ENCODE data around the gene NMRK2. TPM values are rescaled to one million over a fixed set of nuclear protein-coding genes. Genes with fewer than 3 reads are reported as not detected.

Gene NMRK2
- total RNA-seq, 1 experiment from 2014 or later, result not detected

- no peaks in the 10 kb centered on the region for H3K4me1 Mint-ChIP-seq (ENCODE audit: low read depth, unreplicated experiment)
- CTCF ChIA-PET, result no interaction called here
- no peaks in the 10 kb centered on the region for H3K27me3 Mint-ChIP-seq (ENCODE audit: unreplicated experiment)
- H3K9me3 Mint-ChIP-seq (ENCODE audit: low read depth, unreplicated experiment), result no peaks in the 10 kb centered on the region
- no peak for DNase-seq
- H3K36me3 Mint-ChIP-seq (ENCODE audit: insufficient read depth, unreplicated experiment), result peaks cover 45% of the 10 kb centered on the region
- H3K4me3 Mint-ChIP-seq (ENCODE audit: low read depth, unreplicated experiment), result no peak overlapping the region
- intact Hi-C loops (cut with micrococcal nuclease; ENCODE audit: unreplicated experiment), result no loop called here
- TF ChIP-seq CTCF (IDR thresholded peaks at IDR 0.05; ENCODE audit: unreplicated experiment), result no peak
- BruUV-seq (replicated peaks), result no TSS peak
- H3K27ac Mint-ChIP-seq (ENCODE audit: unreplicated experiment), result no peak overlapping the region
Measured at GRCh38 chr19:3955688-3956087, 22.8 kb downstream of the NMRK2 start.

- intact Hi-C loops (cut with micrococcal nuclease; ENCODE audit: unreplicated experiment), result no loop called here
- Mint-ChIP-seq H3K4me1 (ENCODE audit: low read depth, unreplicated experiment) (no peaks in the 10 kb centered on the region), H3K36me3 (ENCODE audit: insufficient read depth, unreplicated experiment) (peaks cover 62% of the 10 kb centered on the region), H3K4me3 (ENCODE audit: low read depth, unreplicated experiment) (no peak overlapping the region), H3K9me3 (ENCODE audit: low read depth, unreplicated experiment) (no peaks in the 10 kb centered on the region), H3K27me3 (ENCODE audit: unreplicated experiment) (no peaks in the 10 kb centered on the region), H3K27ac (ENCODE audit: unreplicated experiment) (no peak overlapping the region)
- no peak for DNase-seq
- CTCF ChIA-PET, result no interaction called here
- BruUV-seq (replicated peaks), result no TSS peak
- no peak for TF ChIP-seq CTCF (IDR thresholded peaks at IDR 0.05; ENCODE audit: unreplicated experiment)
Measured at GRCh38 chr19:3958836-3959765, 26.2 kb downstream of the NMRK2 start.

DNA sequence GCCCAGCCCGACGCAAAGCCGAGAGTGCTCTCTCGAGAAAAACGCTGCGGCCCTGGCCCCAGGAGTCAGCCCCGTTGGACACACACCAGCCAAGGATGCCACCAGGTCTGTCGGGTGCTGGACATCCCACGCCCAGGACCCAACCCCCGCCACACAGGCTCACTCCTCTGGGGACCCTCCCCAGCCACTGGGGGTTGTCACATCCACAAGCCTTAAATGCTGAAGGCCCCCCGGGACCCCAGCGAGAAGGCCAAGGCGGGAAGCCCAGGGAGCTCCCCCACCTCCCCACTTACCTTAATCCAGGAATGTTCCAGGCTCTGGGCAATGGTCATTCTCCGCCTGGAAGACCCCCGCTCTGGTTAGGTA lies 26.9 kb downstream of the NMRK2 start:
- H3K36me3 Mint-ChIP-seq (ENCODE audit: insufficient read depth, unreplicated experiment), result peaks cover 60% of the 10 kb centered on the region
- intact Hi-C loops (cut with micrococcal nuclease; ENCODE audit: unreplicated experiment), result no loop called here
- no peak overlapping the region for H3K27ac Mint-ChIP-seq (ENCODE audit: unreplicated experiment)
- BruUV-seq (replicated peaks), result no TSS peak
- no peak for DNase-seq
- H3K4me1 Mint-ChIP-seq (ENCODE audit: low read depth, unreplicated experiment), result no peaks in the 10 kb centered on the region
- no peak overlapping the region for H3K4me3 Mint-ChIP-seq (ENCODE audit: low read depth, unreplicated experiment)
- TF ChIP-seq CTCF (IDR thresholded peaks at IDR 0.05; ENCODE audit: unreplicated experiment), result no peak
- H3K27me3 Mint-ChIP-seq (ENCODE audit: unreplicated experiment), result no peaks in the 10 kb centered on the region
- H3K9me3 Mint-ChIP-seq (ENCODE audit: low read depth, unreplicated experiment), result no peaks in the 10 kb centered on the region
- CTCF ChIA-PET, result no interaction called here

DNA sequence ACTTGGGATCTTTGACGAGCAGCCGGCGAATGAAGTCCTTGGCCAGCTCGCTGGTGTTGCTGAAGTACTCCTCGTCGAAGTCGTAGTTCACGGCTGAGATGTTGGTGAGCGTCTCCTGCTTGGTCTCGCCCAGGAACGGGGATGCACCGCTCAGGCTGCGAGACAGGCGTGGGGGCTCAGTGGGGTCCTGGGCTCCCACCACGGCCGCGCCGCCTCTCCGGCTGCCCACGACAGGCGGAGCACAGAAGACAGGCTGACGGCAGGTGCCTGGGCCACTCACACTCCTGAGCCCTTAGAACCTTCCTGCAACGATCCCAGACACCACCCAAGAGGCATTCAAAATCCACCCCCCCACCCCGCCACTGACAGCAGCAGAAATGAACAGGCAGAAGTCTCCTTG lies 28.1 kb downstream of the NMRK2 start:
- no peak for DNase-seq
- H3K9me3 Mint-ChIP-seq (ENCODE audit: low read depth, unreplicated experiment), result no peaks in the 10 kb centered on the region
- intact Hi-C loops (cut with micrococcal nuclease; ENCODE audit: unreplicated experiment), result no loop called here
- no peak for TF ChIP-seq CTCF (IDR thresholded peaks at IDR 0.05; ENCODE audit: unreplicated experiment)
- no peaks in the 10 kb centered on the region for H3K27me3 Mint-ChIP-seq (ENCODE audit: unreplicated experiment)
- no peak overlapping the region for H3K27ac Mint-ChIP-seq (ENCODE audit: unreplicated experiment)
- peaks cover 53% of the 10 kb centered on the region for H3K36me3 Mint-ChIP-seq (ENCODE audit: insufficient read depth, unreplicated experiment)
- no peak overlapping the region for H3K4me3 Mint-ChIP-seq (ENCODE audit: low read depth, unreplicated experiment)
- CTCF ChIA-PET, result no interaction called here
- no TSS peak for BruUV-seq (replicated peaks)
- H3K4me1 Mint-ChIP-seq (ENCODE audit: low read depth, unreplicated experiment), result no peaks in the 10 kb centered on the region

All from Calu3 (cell line).